ENCODE data around the gene ZMYM4.

Gene ZMYM4

GRCh38 chr1:35408925-35409324 is 140.4 kb downstream of the ZMYM4 start:
- no peak for DNase-seq

- DNase-seq, result no peak
Observed at GRCh38 chr1:35426097-35426586, 157.6 kb downstream of the ZMYM4 start.

- no peak for DNase-seq
Observed at GRCh38 chr1:35428360-35428759, 159.9 kb downstream of the ZMYM4 start.

- no peak for DNase-seq
Observed at GRCh38 chr1:35430762-35431161, 162.3 kb downstream of the ZMYM4 start.

GRCh38 chr1:35431173-35431599 is 162.7 kb downstream of the ZMYM4 start:
- DNase-seq, result no peak

GRCh38 chr1:35432231-35432630 is 163.7 kb downstream of the ZMYM4 start:
- DNase-seq, result no peak

- DNase-seq, result no peak
Observed at GRCh38 chr1:35433714-35434113, 165.2 kb downstream of the ZMYM4 start.

GRCh38 chr1:35434703-35435102 is 166.2 kb downstream of the ZMYM4 start:
- DNase-seq, result no peak

- no peak for DNase-seq
Observed at GRCh38 chr1:35436078-35436477, 167.6 kb downstream of the ZMYM4 start.

- DNase-seq, result no peak
Observed at GRCh38 chr1:35437200-35437599, 168.7 kb downstream of the ZMYM4 start.

GRCh38 chr1:35439626-35440025 is 171.1 kb downstream of the ZMYM4 start:
- no peak for DNase-seq

GRCh38 chr1:35441926-35442579 is 173.5 kb downstream of the ZMYM4 start:
- DNase-seq, result no peak

- DNase-seq, result no peak
Observed at GRCh38 chr1:35442734-35443133, 174.2 kb downstream of the ZMYM4 start.

GRCh38 chr1:35443768-35444518 is 175.4 kb downstream of the ZMYM4 start:
- peak; percentile 2 for DNase-seq

GRCh38 chr1:35444519-35444774 is 175.9 kb downstream of the ZMYM4 start:
- no peak for DNase-seq

GRCh38 chr1:35447278-35447677 is 178.8 kb downstream of the ZMYM4 start:
- no peak for DNase-seq

- no peak for DNase-seq
Observed at GRCh38 chr1:35448344-35448801, 179.9 kb downstream of the ZMYM4 start.

- DNase-seq, result no peak
Observed at GRCh38 chr1:35449334-35450008, 181.0 kb downstream of the ZMYM4 start.

GRCh38 chr1:35451125-35451528 is 182.6 kb downstream of the ZMYM4 start:
- DNase-seq, result peak; percentile 64

GRCh38 chr1:35452106-35452774 is 183.7 kb downstream of the ZMYM4 start:
- DNase-seq, result peak; percentile 50

- DNase-seq, result peak; percentile 75
Observed at GRCh38 chr1:35453031-35453430, 184.5 kb downstream of the ZMYM4 start.

GRCh38 chr1:35454176-35454575 is 185.7 kb downstream of the ZMYM4 start:
- no peak for DNase-seq

GRCh38 chr1:35454616-35455015 is 186.1 kb downstream of the ZMYM4 start:
- DNase-seq, result no peak
